BE2C (cell line): ENCODE data around the gene TLR9.

Experiments used
- DNase-seq: peaks from one replicate; pipeline ENCODE4 v3.0.0-alpha.2; 2020
- H3K27me3 ChIP-seq: fragments of 250-450 bp; sonication (Bioruptor Pico); 2 replicates; pipeline ENCODE4 v1.5.1; 2020; ENCODE audit warnings: mild to moderate bottlenecking
- H3K36me3 ChIP-seq: fragments of 250-450 bp; sonication (Bioruptor Pico); 2 replicates; pipeline ENCODE4 v1.5.1; 2020; ENCODE audit warnings: mild to moderate bottlenecking
- H3K4me1 ChIP-seq: fragments of 250-450 bp; sonication (Bioruptor Pico); 2 replicates; pipeline ENCODE4 v1.5.1; 2020
- H3K4me3 ChIP-seq: 2 replicates; pipeline ENCODE4 v1.5.1; 2011; ENCODE audit warnings: low read depth, low read length
- H3K9me3 ChIP-seq: fragments of 250-450 bp; sonication (Bioruptor Pico); 2 replicates; pipeline ENCODE4 v1.5.1; 2020
- TF ChIP-seq, protein P1 (sequence below): IDR thresholded peaks from 2 replicates; pipeline ENCODE4 v1.5.1; 2012; ENCODE audit warnings: mild to moderate bottlenecking, low read depth, low read length

Gene TLR9

DNA sequence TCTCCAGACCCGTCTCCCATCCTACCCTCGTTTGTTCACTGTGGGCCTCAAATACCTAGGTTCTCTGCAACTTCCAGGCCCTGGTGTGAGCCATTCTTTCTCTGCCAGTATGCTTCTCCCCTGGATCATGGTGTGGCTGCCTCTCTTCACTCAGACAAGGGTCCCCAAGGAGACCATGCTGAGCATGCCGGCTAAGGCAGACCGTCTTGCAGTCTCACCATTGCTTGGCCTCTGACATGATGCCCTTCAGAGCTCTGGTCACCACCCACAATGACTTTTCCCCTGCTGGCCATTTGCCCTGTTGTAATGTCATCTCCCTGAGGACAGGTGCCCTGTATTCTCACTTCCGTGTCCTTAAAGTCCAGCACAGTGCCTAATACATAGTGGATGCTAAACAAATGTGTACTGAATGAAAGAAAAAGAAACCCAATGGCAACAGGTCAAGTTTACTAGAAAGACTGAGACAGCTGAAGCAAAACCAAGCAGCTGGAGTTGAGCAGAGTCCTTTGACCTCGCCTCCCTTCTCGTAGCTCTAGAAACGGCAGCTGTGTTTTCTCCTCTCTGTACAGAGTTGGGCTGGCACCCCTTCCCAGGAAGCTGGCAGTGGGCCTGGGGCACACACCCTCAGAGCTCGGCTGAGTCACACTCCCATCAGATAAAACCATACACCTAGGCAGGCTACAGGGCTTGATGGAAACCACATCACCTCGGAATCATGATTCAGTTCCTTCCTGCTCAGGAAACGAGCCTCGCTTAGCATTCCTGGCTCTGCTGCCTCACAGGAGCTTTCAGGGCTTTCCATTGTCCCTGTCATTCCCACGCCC is 8.6 kb downstream of the TLR9 start:
- no peak overlapping the region for H3K4me3 ChIP-seq

DNA sequence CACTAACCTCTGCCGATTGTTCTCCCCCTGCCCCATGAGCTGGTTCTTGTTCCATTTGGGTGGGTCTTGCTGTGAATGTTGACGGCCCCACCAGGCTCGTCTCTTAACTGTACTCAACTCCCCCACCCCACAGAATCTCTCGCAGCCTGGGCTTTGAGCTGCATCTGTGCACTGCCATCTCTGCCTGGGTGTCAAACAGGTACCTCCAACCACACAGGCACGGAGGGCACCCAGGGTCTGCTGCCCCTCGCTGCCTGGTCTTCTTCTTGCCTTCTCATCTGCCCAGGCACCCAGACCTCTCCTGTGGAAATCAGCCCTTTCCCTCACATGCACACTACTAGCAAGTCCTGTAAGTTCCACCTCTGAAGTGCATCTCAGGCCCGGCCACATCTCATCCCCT is 10.1 kb downstream of the TLR9 start:
- Histone ChIP-seq H3K9me3 (no peaks in the 10 kb centered on the region), H3K27me3 (no peaks in the 10 kb centered on the region), H3K36me3 (peaks cover 13% of the 10 kb centered on the region), H3K4me3 (no peak overlapping the region), H3K4me1 (no peaks in the 10 kb centered on the region)
- TF ChIP-seq, protein P1, sequence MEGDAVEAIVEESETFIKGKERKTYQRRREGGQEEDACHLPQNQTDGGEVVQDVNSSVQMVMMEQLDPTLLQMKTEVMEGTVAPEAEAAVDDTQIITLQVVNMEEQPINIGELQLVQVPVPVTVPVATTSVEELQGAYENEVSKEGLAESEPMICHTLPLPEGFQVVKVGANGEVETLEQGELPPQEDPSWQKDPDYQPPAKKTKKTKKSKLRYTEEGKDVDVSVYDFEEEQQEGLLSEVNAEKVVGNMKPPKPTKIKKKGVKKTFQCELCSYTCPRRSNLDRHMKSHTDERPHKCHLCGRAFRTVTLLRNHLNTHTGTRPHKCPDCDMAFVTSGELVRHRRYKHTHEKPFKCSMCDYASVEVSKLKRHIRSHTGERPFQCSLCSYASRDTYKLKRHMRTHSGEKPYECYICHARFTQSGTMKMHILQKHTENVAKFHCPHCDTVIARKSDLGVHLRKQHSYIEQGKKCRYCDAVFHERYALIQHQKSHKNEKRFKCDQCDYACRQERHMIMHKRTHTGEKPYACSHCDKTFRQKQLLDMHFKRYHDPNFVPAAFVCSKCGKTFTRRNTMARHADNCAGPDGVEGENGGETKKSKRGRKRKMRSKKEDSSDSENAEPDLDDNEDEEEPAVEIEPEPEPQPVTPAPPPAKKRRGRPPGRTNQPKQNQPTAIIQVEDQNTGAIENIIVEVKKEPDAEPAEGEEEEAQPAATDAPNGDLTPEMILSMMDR = no peak
- no peak for DNase-seq

More for the DNA sequence above, 8.6 kb downstream of the TLR9 start:
- H3K9me3 ChIP-seq = no peaks in the 10 kb centered on the region
- no peaks in the 10 kb centered on the region for H3K4me1 ChIP-seq
- no peaks in the 10 kb centered on the region for H3K27me3 ChIP-seq
- TF ChIP-seq, protein P1 = no peak
- peaks cover 4% of the 10 kb centered on the region for H3K36me3 ChIP-seq
- peak; percentile 44 for DNase-seq

DNA sequence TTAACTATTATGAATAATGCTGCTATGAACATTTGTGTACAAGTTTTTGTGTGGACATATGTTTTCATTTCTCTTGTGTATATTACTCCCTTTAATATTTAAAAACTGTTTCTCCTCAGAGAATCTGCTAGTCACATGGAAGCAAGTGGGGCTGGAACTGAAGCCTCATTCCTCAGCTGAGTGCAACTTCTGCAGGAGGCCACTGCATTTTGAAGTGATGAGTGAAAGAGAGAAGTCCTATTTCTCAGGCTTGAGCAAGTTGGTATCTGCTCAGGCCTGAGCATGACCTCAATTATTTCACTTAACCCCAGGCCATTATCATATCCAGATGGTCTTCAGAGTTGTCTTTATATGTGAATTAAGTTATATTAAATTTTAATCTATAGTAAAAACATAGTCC is 11.5 kb downstream of the TLR9 start:
- H3K36me3 ChIP-seq = peaks cover 17% of the 10 kb centered on the region
- H3K4me1 ChIP-seq = no peaks in the 10 kb centered on the region
- no peaks in the 10 kb centered on the region for H3K27me3 ChIP-seq
- TF ChIP-seq, protein P1 = no peak
- no peaks in the 10 kb centered on the region for H3K9me3 ChIP-seq
- DNase-seq = no peak
- no peak overlapping the region for H3K4me3 ChIP-seq

DNA sequence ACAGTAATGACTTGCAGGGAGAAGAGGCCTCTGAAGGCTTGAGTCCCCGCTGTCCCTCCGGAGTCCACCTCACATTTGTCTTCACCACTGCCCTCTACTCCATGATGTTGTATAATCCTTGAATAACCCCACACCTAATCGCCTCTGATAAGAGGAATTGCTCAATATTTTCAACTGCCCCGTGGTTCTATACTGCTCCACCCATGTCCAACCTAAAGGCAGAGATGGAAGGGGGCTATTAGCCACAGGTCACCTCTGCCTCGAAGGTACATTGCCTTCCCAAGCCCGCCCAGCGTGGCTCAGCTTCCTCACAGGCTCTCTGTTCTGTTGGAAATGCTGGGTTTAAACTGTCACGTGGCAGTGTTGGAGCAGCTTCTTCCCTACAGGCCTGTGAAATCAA is 12.4 kb downstream of the TLR9 start:
- Histone ChIP-seq H3K4me1 (no peaks in the 10 kb centered on the region), H3K27me3 (no peaks in the 10 kb centered on the region), H3K9me3 (no peaks in the 10 kb centered on the region), H3K4me3 (no peak overlapping the region), H3K36me3 (peaks cover 26% of the 10 kb centered on the region)
- DNase-seq = no peak
- TF ChIP-seq, protein P1 = no peak

DNA sequence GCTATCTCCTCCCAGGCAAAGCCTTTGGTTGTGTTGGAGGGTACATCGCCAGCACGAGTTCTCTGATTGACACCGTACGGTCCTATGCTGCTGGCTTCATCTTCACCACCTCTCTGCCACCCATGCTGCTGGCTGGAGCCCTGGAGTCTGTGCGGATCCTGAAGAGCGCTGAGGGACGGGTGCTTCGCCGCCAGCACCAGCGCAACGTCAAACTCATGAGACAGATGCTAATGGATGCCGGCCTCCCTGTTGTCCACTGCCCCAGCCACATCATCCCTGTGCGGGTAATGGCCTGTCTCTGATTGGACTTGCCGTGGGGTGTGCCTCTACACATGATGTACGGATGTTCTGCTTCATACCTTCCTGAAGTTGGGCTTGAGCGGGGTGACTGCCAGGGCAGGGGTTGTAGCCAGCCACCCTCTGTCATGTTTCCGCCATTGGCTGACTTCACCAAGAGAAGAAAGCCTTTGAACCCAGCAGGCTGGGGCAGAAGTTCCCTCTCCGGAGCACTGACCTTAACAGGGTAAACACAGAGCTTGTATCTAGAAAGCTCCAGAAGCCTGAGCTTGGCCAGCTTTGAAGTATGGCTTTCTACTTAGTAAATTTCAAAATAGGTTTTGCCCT is 14.1 kb downstream of the TLR9 start:
- Histone ChIP-seq H3K27me3 (no peaks in the 10 kb centered on the region), H3K4me3 (no peak overlapping the region), H3K36me3 (peaks cover 31% of the 10 kb centered on the region), H3K4me1 (no peaks in the 10 kb centered on the region), H3K9me3 (no peaks in the 10 kb centered on the region)
- no peak for DNase-seq
- TF ChIP-seq, protein P1 = no peak

DNA sequence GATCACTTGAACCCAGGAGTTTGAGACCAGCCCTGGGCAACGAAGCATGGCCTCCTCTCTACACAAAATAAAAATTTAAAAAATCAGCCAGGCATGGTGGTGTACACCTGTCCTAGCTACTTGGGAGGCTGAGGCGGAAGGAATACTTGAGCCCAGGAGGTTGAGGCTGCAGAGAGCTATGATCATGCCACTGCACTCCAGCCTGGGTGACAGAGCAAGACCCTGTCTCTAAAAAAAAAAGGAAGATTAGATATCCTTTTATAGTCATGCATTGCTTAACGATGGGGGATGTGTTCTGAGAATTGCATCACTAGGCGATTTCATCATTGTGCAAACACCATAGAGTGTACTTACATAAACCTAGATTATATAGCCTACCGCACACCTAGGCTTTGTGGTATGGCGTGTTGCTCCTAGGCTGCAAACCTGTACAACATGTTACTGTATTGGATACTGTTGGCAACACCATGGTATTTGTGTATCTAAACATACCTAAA is 14.8 kb downstream of the TLR9 start:
- no peaks in the 10 kb centered on the region for H3K27me3 ChIP-seq
- no peak for DNase-seq
- TF ChIP-seq, protein P1 = no peak
- no peaks in the 10 kb centered on the region for H3K9me3 ChIP-seq
- H3K4me1 ChIP-seq = no peaks in the 10 kb centered on the region
- peaks cover 36% of the 10 kb centered on the region for H3K36me3 ChIP-seq
- no peak overlapping the region for H3K4me3 ChIP-seq
